NCI-H2029 treated with DMSO at 0.1 percent for 48 hours (cell line): Measurements from ENCODE around the gene CHID1.

Experiments used
- DNase-seq: peaks from one replicate; lab custom pipeline; 2025; lab: John Stamatoyannopoulos, UW

CHID1 gene

GRCh38 chr11:864898-865297 is 45.7 kb downstream of the CHID1 start:
- DNase-seq = no peak

- no peak for DNase-seq
Measured at GRCh38 chr11:863910-864827, 46.4 kb downstream of the CHID1 start.

GRCh38 chr11:863023-863909 is 47.3 kb downstream of the CHID1 start:
- no peak for DNase-seq

GRCh38 chr11:862696-863022 is 48.0 kb downstream of the CHID1 start:
- no peak for DNase-seq

GRCh38 chr11:862081-862661 is 48.4 kb downstream of the CHID1 start:
- no peak for DNase-seq

- DNase-seq = no peak
Measured at GRCh38 chr11:861105-861479, 49.5 kb downstream of the CHID1 start.

- no peak for DNase-seq
Measured at GRCh38 chr11:860234-861104, 50.1 kb downstream of the CHID1 start.

- DNase-seq = no peak
Measured at GRCh38 chr11:859394-860131, 51.0 kb downstream of the CHID1 start.

GRCh38 chr11:858762-859339 is 51.8 kb downstream of the CHID1 start:
- DNase-seq = no peak

- no peak for DNase-seq
Measured at GRCh38 chr11:858053-858761, 52.4 kb downstream of the CHID1 start.

- DNase-seq = no peak
Measured at GRCh38 chr11:856397-856796, 54.2 kb downstream of the CHID1 start.

- no peak for DNase-seq
Measured at GRCh38 chr11:855796-856195, 54.8 kb downstream of the CHID1 start.

GRCh38 chr11:855330-855674 is 55.3 kb downstream of the CHID1 start:
- no peak for DNase-seq

- DNase-seq = no peak
Measured at GRCh38 chr11:854601-855329, 55.8 kb downstream of the CHID1 start.

- DNase-seq = no peak
Measured at GRCh38 chr11:853682-854448, 56.7 kb downstream of the CHID1 start.

- DNase-seq = no peak
Measured at GRCh38 chr11:852762-853161, 57.8 kb downstream of the CHID1 start.

- no peak for DNase-seq
Measured at GRCh38 chr11:850775-851763, 59.5 kb downstream of the CHID1 start.
